Sigmoid colon (tissue), 7 donors: ENCODE results near the gene TSKU. TPM values are rescaled to one million over a fixed set of nuclear protein-coding genes. Genes with fewer than 3 reads are reported as not detected.
A peak's percentile ranks its signal among the peaks of the same experiment; 100 is the strongest.

ENCODE experiments used
- DNase-seq: peaks from one replicate; pipeline ENCODE4 v3.0.0-alpha.2; 2019
- H3K27ac ChIP-seq, 4 donors: fragments of 200-600 bp; sonication (generic); one replicate each; pipeline ENCODE4 v1.5.1; 2016 to 2019; ENCODE audit warnings: mild to moderate bottlenecking in 1 of 4
- H3K27me3 ChIP-seq, 3 donors: fragments of 200-600 bp; sonication (generic); one replicate each; pipeline ENCODE4 v1.5.1; 2019; ENCODE audit warnings: mild to moderate bottlenecking in 1 of 3
- H3K36me3 ChIP-seq, 4 donors: fragments of 200-600 bp; sonication (generic); one replicate each; pipeline ENCODE4 v1.5.1; 2016 to 2019
- H3K4me1 ChIP-seq, 4 donors: fragments of 200-600 bp; sonication (generic); one replicate each; pipeline ENCODE4 v1.5.1; 2017 to 2019
- H3K4me3 ChIP-seq, 4 donors: fragments of 200-600 bp; sonication (generic); one replicate each; pipeline ENCODE4 v1.5.1; 2017 to 2019; ENCODE audit warnings: mild to moderate bottlenecking in 2 of 4, moderate library complexity in 1 of 4
- H3K9me3 ChIP-seq, 4 donors: fragments of 200-600 bp in 3 of 4; sonication (generic) in 3 of 4; one replicate each; pipeline versions ENCODE4 v1.5.1 to v1.6.1; 2013 to 2019
- CTCF ChIP-seq, 4 experiments: fragments of 450-650 bp in 3 of 4; fragments of 200-600 bp in 1 of 4; IDR thresholded peaks; one replicate each; pipeline ENCODE4 v1.5.1; 2016 to 2019; ENCODE audit warnings: antibody characterized with exemption in 4 of 4, mild to moderate bottlenecking in 3 of 4, moderate library complexity in 2 of 4
- EP300 ChIP-seq, 4 donors: sonication (generic); formaldehyde crosslinking; IDR thresholded peaks; one replicate each; pipeline ENCODE4 v1.6.1; 2017; ENCODE audit warnings: antibody characterized with exemption in 4 of 4
- POLR2A ChIP-seq, 2 donors: fragments of 450-650 bp; IDR thresholded peaks; one replicate each; pipeline ENCODE4 v1.6.1; 2016; ENCODE audit warnings: antibody characterized with exemption in 2 of 2, mild to moderate bottlenecking in 2 of 2, moderate library complexity in 2 of 2
- POLR2AphosphoS5 ChIP-seq, 4 donors: sonication (generic); formaldehyde crosslinking; IDR thresholded peaks; one replicate each; pipeline ENCODE4 v1.6.1; 2017; ENCODE audit warnings: antibody characterized with exemption in 4 of 4
- WGBS, 2 donors: extraction: QIAGEN DNeasy Blood & Tissue Kit; methylation state at CpG; one replicate each; pipeline ENCODE4 v1.1.7; 2013; 5-methylcytosine and 5-hydroxymethylcytosine counted together
- intact Hi-C: fragments of 100-400 bp; cut with DNase I; formaldehyde crosslinking; loops from one replicate; pipeline ENCODE4 v1.15.1; 2023
- polyA plus RNA-seq, 3 donors: library from polyadenylated mRNA; stranded (reverse); fragments of 200-250 nt; gene quantifications; one replicate each; pipeline ENCODE4 v1.2.3, GENCODE V29; 2013
- total RNA-seq, 4 donors: library from RNA; depleted of rRNA; stranded (reverse); fragments of >200 nt; gene quantifications; one replicate each; pipeline ENCODE4 v1.1.0, GENCODE V29; 2016
- donor health status: healthy with polysubstance abuse.
- donor health status: Bipolar disorder and iron deficiency.
- donor health status: healthy.

Gene TSKU
- total and polyA plus RNA-seq, 7 donors = 12.8 to 24.6 (median 20.4) TPM

DNA sequence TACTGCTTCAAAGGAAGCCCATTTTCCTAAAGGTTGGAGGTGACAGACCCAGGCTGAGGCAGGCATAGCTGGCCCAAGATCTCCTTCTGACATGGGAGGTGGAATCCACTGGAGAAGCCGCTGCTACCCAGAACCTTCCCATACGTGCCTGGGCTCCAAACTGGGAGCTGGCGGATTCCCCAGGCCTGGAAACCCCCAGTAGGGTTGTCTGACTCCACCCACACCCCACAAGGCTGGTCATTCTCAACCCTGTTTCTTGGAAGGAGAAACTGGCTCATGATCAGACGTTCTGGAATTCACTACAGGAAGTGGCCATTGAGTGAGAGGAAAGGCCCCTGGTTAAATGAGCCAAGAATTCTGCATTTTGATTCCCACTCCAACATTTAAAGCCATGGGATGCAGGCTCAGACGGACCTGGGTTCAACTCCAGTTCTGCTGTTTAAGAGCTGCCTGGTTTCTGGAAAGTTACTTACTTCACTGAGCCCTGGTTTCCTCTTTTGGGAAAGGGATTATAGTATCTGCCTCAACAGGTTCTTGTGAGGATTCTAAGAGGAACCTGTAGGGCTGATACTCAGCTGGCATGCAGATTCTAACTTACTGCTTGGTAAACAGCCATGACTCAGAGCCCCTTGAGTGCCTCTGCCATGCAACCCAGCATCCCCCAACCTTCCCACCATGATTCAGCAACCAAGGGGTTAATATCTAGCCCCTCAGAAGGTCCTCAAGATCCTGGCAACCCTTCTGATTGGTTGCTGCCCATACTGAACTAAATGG is 19.4 kb upstream of the TSKU start:
- 66 to 73% methylated on average over 5 of the region's 5 CpGs for WGBS, 2 donors
- Histone ChIP-seq H3K27me3 (no peaks in the 10 kb centered on the region), H3K4me1 (peaks cover 0 to 25% (median 19%) of the 10 kb centered on the region in 4 donors), H3K9me3 (no peaks in the 10 kb centered on the region), H3K36me3 (no peaks in the 10 kb centered on the region), H3K4me3 (no peak overlapping the region), H3K27ac (peak overlapping the region in 2 of 4 donors; percentile 9 to 14)
- intact Hi-C loops = no loop called here
- DNase-seq = no peak
- TF ChIP-seq POLR2AphosphoS5 (IDR thresholded peaks at IDR 0.05) (peak in 3 of 4 donors; percentile 11 to 66 (median 43)), POLR2A (IDR thresholded peaks at IDR 0.05) (no peak)

DNA sequence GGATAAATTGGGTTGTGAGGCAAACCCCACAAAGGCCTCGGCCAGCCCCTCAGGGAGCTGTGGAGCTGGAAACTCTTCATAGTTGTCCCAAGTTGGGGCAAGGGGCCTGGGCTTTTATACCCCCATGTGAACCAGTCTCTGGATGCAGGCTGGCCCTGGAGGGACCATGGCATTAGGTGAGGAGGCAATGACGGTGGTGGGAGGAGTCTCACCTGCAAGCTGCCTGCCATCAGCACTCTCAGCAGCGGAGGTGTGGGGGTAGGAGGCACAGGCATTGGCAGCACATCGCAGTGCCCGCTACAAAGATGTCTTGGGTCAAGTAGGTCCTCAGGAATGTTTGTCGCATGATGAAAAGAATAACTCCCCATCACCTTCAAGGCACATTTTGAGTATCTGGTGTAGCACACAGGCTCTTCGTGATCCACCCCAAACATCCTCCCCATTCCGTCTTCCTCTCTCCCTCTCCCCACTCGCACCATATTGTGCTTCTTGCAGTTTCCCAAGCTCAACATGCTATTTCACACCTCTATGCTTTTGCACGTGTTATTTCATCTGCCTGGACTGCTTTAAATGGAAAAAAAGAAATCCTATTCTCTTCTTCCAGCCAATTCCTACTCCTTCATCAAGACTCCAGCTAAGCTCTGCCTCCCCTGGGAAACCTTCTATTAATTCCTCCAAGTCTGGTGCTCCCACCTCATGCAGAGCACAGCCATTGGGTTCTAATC is 18.1 kb upstream of the TSKU start:
- Histone ChIP-seq H3K27ac (no peak overlapping the region), H3K4me3 (no peak overlapping the region), H3K4me1 (peaks cover 0 to 28% (median 20%) of the 10 kb centered on the region in 4 donors), H3K36me3 (no peaks in the 10 kb centered on the region), H3K9me3 (no peaks in the 10 kb centered on the region), H3K27me3 (no peaks in the 10 kb centered on the region)
- 92 to 93% methylated on average over 10 of the region's 10 CpGs for WGBS, 2 donors
- intact Hi-C loops = no loop called here
- no peak for TF ChIP-seq POLR2A (IDR thresholded peaks at IDR 0.05)
- no peak for TF ChIP-seq CTCF (IDR thresholded peaks at IDR 0.05)
- no peak for TF ChIP-seq POLR2AphosphoS5 (IDR thresholded peaks at IDR 0.05)
- no peak for TF ChIP-seq EP300 (IDR thresholded peaks at IDR 0.05)
- DNase-seq = no peak

GRCh38 chr11:76765863-76766350 is 17.2 kb upstream of the TSKU start:
- Histone ChIP-seq H3K27me3 (no peaks in the 10 kb centered on the region), H3K27ac (no peak overlapping the region), H3K4me1 (peaks cover 0 to 28% (median 22%) of the 10 kb centered on the region in 4 donors), H3K9me3 (no peaks in the 10 kb centered on the region), H3K36me3 (no peaks in the 10 kb centered on the region), H3K4me3 (no peak overlapping the region)
- TF ChIP-seq POLR2AphosphoS5 (IDR thresholded peaks at IDR 0.05) = no peak
- no peak for TF ChIP-seq POLR2A (IDR thresholded peaks at IDR 0.05)
- no peak for TF ChIP-seq EP300 (IDR thresholded peaks at IDR 0.05)
- no peak for TF ChIP-seq CTCF (IDR thresholded peaks at IDR 0.05)
- intact Hi-C loops = no loop called here
- DNase-seq = no peak
- WGBS, 2 donors = 80 to 84% methylated on average over 5 of the region's 5 CpGs

DNA sequence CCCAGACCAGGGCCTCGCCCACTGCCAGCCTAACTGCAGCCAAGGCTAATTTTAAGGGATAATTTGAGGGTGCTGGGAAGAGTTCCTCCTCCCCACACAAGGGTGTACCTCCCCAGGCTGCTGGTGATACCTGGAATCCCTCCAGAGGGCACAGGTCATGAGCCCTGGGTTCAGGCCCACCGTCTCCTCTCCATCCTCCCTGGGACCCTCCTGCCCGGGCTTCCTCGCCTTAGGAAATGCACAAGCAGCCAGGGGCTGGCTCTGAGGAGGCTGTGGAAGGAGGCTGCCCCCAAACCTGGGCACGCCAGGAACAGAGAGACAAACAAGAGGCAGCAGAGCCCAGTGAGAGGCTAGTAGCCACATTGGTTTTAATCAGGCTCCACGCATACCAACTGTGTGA is 16.6 kb upstream of the TSKU start:
- Histone ChIP-seq H3K27ac (peak overlapping the region in 1 of 4 donors; percentile 38), H3K4me3 (no peak overlapping the region), H3K9me3 (no peaks in the 10 kb centered on the region), H3K4me1 (peaks cover 0 to 33% (median 25%) of the 10 kb centered on the region in 4 donors), H3K36me3 (no peaks in the 10 kb centered on the region), H3K27me3 (no peaks in the 10 kb centered on the region)
- intact Hi-C loops = no loop called here
- TF ChIP-seq CTCF (IDR thresholded peaks at IDR 0.05) (no peak), POLR2AphosphoS5 (IDR thresholded peaks at IDR 0.05) (no peak), POLR2A (IDR thresholded peaks at IDR 0.05) (no peak), EP300 (IDR thresholded peaks at IDR 0.05) (no peak)
- DNase-seq = no peak
- 95% methylated on average over 6 of the region's 6 CpGs for WGBS, 2 donors

GRCh38 chr11:76767659-76768058 is 15.5 kb upstream of the TSKU start:
- TF ChIP-seq CTCF (IDR thresholded peaks at IDR 0.05) (no peak), EP300 (IDR thresholded peaks at IDR 0.05) (no peak), POLR2AphosphoS5 (IDR thresholded peaks at IDR 0.05) (no peak), POLR2A (IDR thresholded peaks at IDR 0.05) (no peak)
- H3K27ac ChIP-seq = peak overlapping the region in 2 of 4 donors; percentile 24 to 55
- intact Hi-C loops = no loop called here
- no peaks in the 10 kb centered on the region for H3K9me3 ChIP-seq
- no peaks in the 10 kb centered on the region for H3K36me3 ChIP-seq
- no peak overlapping the region for H3K4me3 ChIP-seq
- DNase-seq = no peak
- H3K27me3 ChIP-seq = no peaks in the 10 kb centered on the region
- peaks cover 0 to 40% (median 26%) of the 10 kb centered on the region in 4 donors for H3K4me1 ChIP-seq
- 43 to 61% methylated on average over 5 of the region's 5 CpGs for WGBS, 2 donors
